Uterus (tissue), 4 donors: Measurements from ENCODE around the gene SNAPC2. TPM values are rescaled to one million over a fixed set of nuclear protein-coding genes. Genes with fewer than 3 reads are reported as not detected.
A peak's percentile ranks its signal among the peaks of the same experiment; 100 is the strongest.

Experiments used
- DNase-seq, 2 donors: peaks; one replicate each; pipeline ENCODE4 v3.0.0-alpha.2; 2019 to 2020
- H3K27ac ChIP-seq, 2 donors: fragments of 200-600 bp; sonication (generic); 1 replicate in 1 of 2; 2 replicates in 1 of 2; pipeline ENCODE4 v1.5.1; 2016 to 2018
- H3K27me3 ChIP-seq, 2 donors: fragments of 200-600 bp; sonication (generic); one replicate each; pipeline ENCODE4 v1.5.1; 2018 to 2019; ENCODE audit warnings: control low read depth in 1 of 2
- H3K36me3 ChIP-seq, 2 donors: fragments of 200-600 bp; sonication (generic); one replicate each; pipeline ENCODE4 v1.5.1; 2019; ENCODE audit warnings: control low read depth in 1 of 2
- H3K4me1 ChIP-seq, 2 donors: fragments of 200-600 bp; sonication (generic); one replicate each; pipeline ENCODE4 v1.5.1; 2018 to 2019; ENCODE audit warnings: control low read depth in 1 of 2
- H3K4me3 ChIP-seq, 2 donors: fragments of 200-600 bp; sonication (generic); 1 replicate in 1 of 2; 2 replicates in 1 of 2; pipeline ENCODE4 v1.5.1; 2018 to 2019; ENCODE audit warnings: mild to moderate bottlenecking in 1 of 2
- H3K9me3 ChIP-seq, 2 donors: fragments of 200-600 bp; sonication (generic); one replicate each; pipeline ENCODE4 v1.5.1; 2019; ENCODE audit warnings: control low read depth in 1 of 2
- POLR2A ChIP-seq, 2 donors: fragments of 450-650 bp; IDR thresholded peaks; one replicate each; pipeline ENCODE4 v1.6.1; 2016; ENCODE audit warnings: antibody characterized with exemption in 2 of 2, mild to moderate bottlenecking in 1 of 2, moderate library complexity in 1 of 2
- intact Hi-C: fragments of 100-400 bp; cut with DNase I; formaldehyde crosslinking; loops from one replicate; pipeline ENCODE4 v1.15.1; 2023; ENCODE audit warnings: low total_unique reads
- total RNA-seq, 4 donors: library from RNA; depleted of rRNA in 3 of 4; stranded (reverse); fragments of >200 nt in 3 of 4; gene quantifications; one replicate each; pipeline versions ENCODE4 v1.1.0 to v1.2.4, GENCODE V29; 2014 to 2023
- TF ChIP-seq, protein P1 (sequence below), 4 experiments: fragments of 200-600 bp in 2 of 4; fragments of 450-650 bp in 2 of 4; sonication (generic) in 2 of 4; IDR thresholded peaks; one replicate each; pipeline ENCODE4 v1.5.1; 2016 to 2019; ENCODE audit warnings: antibody characterized with exemption in 4 of 4, mild to moderate bottlenecking in 2 of 4, moderate library complexity in 1 of 4
- donor health status: DM: yes; HTN: yes; CAD: no.

SNAPC2 gene
- total RNA-seq, 4 donors from 2014 or later, result 11.8 to 66.8 (median 19.0) TPM

DNA sequence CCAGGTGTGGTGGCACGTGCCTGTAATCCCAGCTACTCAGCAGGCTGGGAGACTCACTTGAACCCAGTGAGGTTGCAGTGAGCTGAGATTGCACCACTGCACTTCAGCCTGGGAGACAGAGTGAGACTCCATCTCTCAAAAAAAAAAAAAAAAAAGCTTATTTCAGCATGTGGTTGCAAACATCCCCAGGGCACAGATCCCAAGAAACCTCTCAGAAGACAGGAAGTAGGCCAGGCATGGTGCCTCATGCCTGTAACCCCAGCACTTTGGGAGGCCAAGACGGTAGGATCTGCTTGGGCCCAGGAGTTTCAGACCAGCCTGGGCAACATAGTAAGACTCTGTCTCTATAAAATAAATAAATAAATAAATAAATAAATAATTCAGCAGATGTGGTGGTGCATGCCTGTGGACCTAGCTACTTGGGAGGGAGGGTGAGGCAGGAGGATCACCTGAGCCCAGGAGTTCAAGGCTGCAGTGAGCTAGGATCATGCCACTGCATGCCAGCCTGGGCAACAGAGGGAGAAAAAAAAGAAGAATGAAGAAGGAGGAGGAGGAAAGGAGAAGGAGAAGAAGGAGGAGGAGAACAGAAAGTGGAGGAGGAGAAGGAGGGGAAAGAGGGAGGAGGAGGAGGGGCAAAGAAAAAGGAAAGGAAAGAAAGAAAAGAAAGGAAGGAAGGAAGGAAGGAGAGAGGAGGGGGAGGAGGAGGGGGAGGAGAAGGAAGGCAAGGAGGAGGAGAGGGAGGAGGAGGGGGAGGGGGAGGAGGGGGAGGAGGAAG is 36.2 kb upstream of the SNAPC2 start:
- Histone ChIP-seq H3K4me1 (no peaks in the 10 kb centered on the region), H3K27ac (no peak overlapping the region), H3K4me3 (no peak overlapping the region), H3K27me3 (no peaks in the 10 kb centered on the region), H3K36me3 (no peaks in the 10 kb centered on the region), H3K9me3 (no peaks in the 10 kb centered on the region)
- DNase-seq, result no peak
- TF ChIP-seq POLR2A (IDR thresholded peaks at IDR 0.05), result no peak
- TF ChIP-seq, protein P1, sequence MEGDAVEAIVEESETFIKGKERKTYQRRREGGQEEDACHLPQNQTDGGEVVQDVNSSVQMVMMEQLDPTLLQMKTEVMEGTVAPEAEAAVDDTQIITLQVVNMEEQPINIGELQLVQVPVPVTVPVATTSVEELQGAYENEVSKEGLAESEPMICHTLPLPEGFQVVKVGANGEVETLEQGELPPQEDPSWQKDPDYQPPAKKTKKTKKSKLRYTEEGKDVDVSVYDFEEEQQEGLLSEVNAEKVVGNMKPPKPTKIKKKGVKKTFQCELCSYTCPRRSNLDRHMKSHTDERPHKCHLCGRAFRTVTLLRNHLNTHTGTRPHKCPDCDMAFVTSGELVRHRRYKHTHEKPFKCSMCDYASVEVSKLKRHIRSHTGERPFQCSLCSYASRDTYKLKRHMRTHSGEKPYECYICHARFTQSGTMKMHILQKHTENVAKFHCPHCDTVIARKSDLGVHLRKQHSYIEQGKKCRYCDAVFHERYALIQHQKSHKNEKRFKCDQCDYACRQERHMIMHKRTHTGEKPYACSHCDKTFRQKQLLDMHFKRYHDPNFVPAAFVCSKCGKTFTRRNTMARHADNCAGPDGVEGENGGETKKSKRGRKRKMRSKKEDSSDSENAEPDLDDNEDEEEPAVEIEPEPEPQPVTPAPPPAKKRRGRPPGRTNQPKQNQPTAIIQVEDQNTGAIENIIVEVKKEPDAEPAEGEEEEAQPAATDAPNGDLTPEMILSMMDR (IDR thresholded peaks at IDR 0.05), result no peak
- intact Hi-C loops, result no loop called here

DNA sequence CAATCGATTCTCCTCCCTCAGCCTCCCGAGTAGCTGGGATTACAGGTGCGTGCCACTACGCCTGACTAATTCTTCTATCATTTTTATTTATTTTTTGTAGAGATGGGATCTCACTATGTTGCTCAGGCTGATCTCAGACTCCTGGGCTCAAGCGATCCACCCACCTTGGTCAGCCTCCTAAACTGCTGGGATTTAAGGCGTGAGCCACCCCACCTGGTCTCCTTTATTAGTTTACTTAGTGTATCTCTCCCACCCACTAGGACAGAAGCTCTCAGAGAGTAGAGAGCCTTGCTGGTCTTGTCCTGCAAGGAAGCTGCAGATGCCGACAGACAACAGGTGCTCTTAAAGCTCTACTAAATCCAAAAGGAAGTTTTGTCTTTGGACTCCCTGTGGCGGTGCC is 34.3 kb upstream of the SNAPC2 start:
- Histone ChIP-seq H3K4me1 (no peaks in the 10 kb centered on the region), H3K27ac (no peak overlapping the region), H3K27me3 (no peaks in the 10 kb centered on the region), H3K36me3 (no peaks in the 10 kb centered on the region), H3K9me3 (no peaks in the 10 kb centered on the region), H3K4me3 (no peak overlapping the region)
- intact Hi-C loops, result no loop called here
- DNase-seq, result no peak
- TF ChIP-seq POLR2A (IDR thresholded peaks at IDR 0.05), result no peak
- TF ChIP-seq, protein P1 (IDR thresholded peaks at IDR 0.05), result no peak

GRCh38 chr19:7887408-7888144 is 32.6 kb upstream of the SNAPC2 start:
- Histone ChIP-seq H3K9me3 (no peaks in the 10 kb centered on the region), H3K4me3 (no peak overlapping the region)

GRCh38 chr19:7888145-7888825 is 31.9 kb upstream of the SNAPC2 start, which contains the start of gene LRRC8E:
LRRC8E (plus strand) TSS chr19:7888510; CDS start chr19:7895604, 7,094 bp downstream.
- Histone ChIP-seq H3K36me3 (no peaks in the 10 kb centered on the region), H3K4me3 (no peak within 1 kb of the TSS), H3K27me3 (no peaks in the 10 kb centered on the region), H3K9me3 (no peaks in the 10 kb centered on the region), H3K27ac (no peak within 1 kb of the TSS), H3K4me1 (no peaks in the 10 kb centered on the region)
- TF ChIP-seq, protein P1 (IDR thresholded peaks at IDR 0.05), result no peak
- TF ChIP-seq POLR2A (IDR thresholded peaks at IDR 0.05), result peak in 1 of 2 donors; percentile 15
- intact Hi-C loops, result no loop called here
- no peak for DNase-seq

More at GRCh38 chr19:7887408-7888144, 32.6 kb upstream of the SNAPC2 start:
- H3K27ac ChIP-seq, result no peak overlapping the region
- no peaks in the 10 kb centered on the region for H3K36me3 ChIP-seq
- TF ChIP-seq, protein P1 (IDR thresholded peaks at IDR 0.05), result no peak
- TF ChIP-seq POLR2A (IDR thresholded peaks at IDR 0.05), result no peak
- no peaks in the 10 kb centered on the region for H3K27me3 ChIP-seq
- H3K4me1 ChIP-seq, result no peaks in the 10 kb centered on the region
- no peak for DNase-seq
- intact Hi-C loops, result no loop called here
